Measurements from ENCODE around the gene NELFA.

NELFA gene

DNA sequence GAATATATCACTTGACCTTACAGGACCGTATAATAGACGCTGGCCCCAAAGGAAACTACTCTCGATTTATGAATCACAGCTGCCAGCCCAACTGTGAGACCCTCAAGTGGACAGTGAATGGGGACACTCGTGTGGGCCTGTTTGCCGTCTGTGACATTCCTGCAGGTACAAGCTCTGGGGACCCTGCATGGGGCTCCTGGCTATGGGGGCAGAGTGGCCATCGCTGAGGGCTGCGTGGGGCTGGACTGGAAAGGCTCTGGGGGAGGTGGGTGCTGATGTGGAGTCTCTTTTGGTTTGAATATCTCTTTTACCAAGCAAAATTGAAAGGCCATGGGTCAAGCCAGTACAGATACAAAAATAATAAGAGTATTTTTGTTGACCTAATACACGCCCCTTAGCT lies 33.9 kb downstream of the NELFA start:
- DNase-seq (ENCODE audit: low read depth, low spot score) = no peak
- no peak overlapping the region for H3K4me3 ChIP-seq (ENCODE audit: low read length)
- no peaks in the 10 kb centered on the region for H3K27me3 ChIP-seq (ENCODE audit: control insufficient read depth, insufficient read depth, low read length)
- no CpG with 5 or more reads among the region's 8 CpGs for WGBS (ENCODE audit: insufficient coverage, insufficient read length)
- peaks cover 21% of the 10 kb centered on the region for H3K36me3 ChIP-seq (ENCODE audit: control insufficient read depth, insufficient read depth, low read length)
- no peaks in the 10 kb centered on the region for H3K9me3 ChIP-seq (ENCODE audit: control insufficient read depth, insufficient read depth, low read length)
- H3K27ac ChIP-seq (ENCODE audit: low read length) = no peak overlapping the region
- H3K4me1 ChIP-seq (ENCODE audit: control insufficient read depth, insufficient read depth, low read length) = no peaks in the 10 kb centered on the region

DNA sequence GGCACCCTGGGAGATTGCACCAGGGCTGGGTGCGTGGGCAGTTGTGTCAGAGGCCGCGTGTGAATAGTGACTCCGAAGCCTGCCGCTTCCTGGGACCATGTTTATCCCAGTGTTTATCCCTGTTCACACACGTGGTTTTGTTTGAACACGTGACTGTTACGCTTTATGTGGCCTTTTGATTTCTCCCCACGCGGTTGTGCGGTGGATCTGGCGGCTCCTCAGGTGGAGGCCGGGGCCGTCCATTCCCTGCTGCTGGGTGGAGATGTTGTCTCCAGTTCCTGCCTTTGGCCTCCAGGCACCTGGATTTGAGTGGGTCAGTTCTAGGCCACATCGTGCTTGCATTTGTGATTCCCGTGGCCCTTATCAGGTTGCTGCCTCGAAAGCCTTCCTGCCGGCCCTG lies 35.1 kb downstream of the NELFA start:
- Histone ChIP-seq H3K4me3 (ENCODE audit: low read length) (no peak overlapping the region), H3K36me3 (ENCODE audit: control insufficient read depth, insufficient read depth, low read length) (peaks cover 20% of the 10 kb centered on the region), H3K4me1 (ENCODE audit: control insufficient read depth, insufficient read depth, low read length) (no peaks in the 10 kb centered on the region), H3K27ac (ENCODE audit: low read length) (no peak overlapping the region), H3K27me3 (ENCODE audit: control insufficient read depth, insufficient read depth, low read length) (no peaks in the 10 kb centered on the region), H3K9me3 (ENCODE audit: control insufficient read depth, insufficient read depth, low read length) (no peaks in the 10 kb centered on the region)
- no CpG with 5 or more reads among the region's 18 CpGs for WGBS (ENCODE audit: insufficient coverage, insufficient read length)
- DNase-seq (ENCODE audit: low read depth, low spot score) = no peak

DNA sequence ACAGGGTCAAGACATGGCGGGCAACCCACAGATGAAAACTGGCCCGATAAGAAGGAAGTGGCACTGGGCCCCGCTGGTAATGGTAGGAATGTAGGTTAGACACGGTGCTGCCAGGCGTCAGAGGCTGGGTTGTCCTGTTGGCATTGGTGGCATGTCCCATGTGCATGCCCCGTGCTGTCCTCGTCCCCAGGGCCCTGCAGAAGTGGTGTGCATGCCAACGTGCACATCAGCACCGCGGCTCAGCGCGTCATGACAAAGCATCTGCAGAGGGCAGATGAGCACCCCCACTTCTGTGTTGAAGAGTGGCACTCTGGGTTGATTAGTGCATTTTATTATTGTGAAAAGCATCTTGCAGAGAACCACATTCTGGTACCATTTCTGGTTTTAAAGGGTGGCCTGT lies 35.6 kb downstream of the NELFA start:
- Histone ChIP-seq H3K27ac (ENCODE audit: low read length) (no peak overlapping the region), H3K36me3 (ENCODE audit: control insufficient read depth, insufficient read depth, low read length) (peaks cover 20% of the 10 kb centered on the region), H3K4me3 (ENCODE audit: low read length) (no peak overlapping the region), H3K4me1 (ENCODE audit: control insufficient read depth, insufficient read depth, low read length) (no peaks in the 10 kb centered on the region), H3K27me3 (ENCODE audit: control insufficient read depth, insufficient read depth, low read length) (no peaks in the 10 kb centered on the region), H3K9me3 (ENCODE audit: control insufficient read depth, insufficient read depth, low read length) (no peaks in the 10 kb centered on the region)
- WGBS (ENCODE audit: insufficient coverage, insufficient read length) = no CpG with 5 or more reads among the region's 12 CpGs
- no peak for DNase-seq (ENCODE audit: low read depth, low spot score)

DNA sequence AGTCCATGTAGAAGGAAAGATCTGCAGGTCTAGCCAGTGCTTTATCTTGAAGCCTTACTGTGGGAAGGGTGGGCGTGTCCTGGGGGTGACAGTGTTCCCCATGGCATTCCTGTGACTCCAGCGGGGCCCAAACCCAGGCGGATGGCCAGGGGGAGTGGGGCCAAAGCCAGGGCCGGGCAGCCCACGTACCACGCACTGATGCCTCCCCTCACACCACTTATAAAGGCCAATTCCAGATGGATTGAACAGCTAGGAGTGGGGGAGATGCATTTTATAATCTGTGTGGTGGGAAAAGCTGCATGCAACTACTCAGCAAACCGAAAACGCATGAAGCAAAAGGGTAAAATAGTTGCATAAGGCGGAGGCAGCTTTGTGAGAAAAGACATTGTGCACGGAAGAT lies 36.4 kb downstream of the NELFA start:
- Histone ChIP-seq H3K27ac (ENCODE audit: low read length) (no peak overlapping the region), H3K4me1 (ENCODE audit: control insufficient read depth, insufficient read depth, low read length) (no peaks in the 10 kb centered on the region), H3K27me3 (ENCODE audit: control insufficient read depth, insufficient read depth, low read length) (no peaks in the 10 kb centered on the region), H3K36me3 (ENCODE audit: control insufficient read depth, insufficient read depth, low read length) (peaks cover 20% of the 10 kb centered on the region), H3K9me3 (ENCODE audit: control insufficient read depth, insufficient read depth, low read length) (no peaks in the 10 kb centered on the region), H3K4me3 (ENCODE audit: low read length) (no peak overlapping the region)
- WGBS (ENCODE audit: insufficient coverage, insufficient read length) = no CpG with 5 or more reads among the region's 10 CpGs
- DNase-seq (ENCODE audit: low read depth, low spot score) = no peak

DNA sequence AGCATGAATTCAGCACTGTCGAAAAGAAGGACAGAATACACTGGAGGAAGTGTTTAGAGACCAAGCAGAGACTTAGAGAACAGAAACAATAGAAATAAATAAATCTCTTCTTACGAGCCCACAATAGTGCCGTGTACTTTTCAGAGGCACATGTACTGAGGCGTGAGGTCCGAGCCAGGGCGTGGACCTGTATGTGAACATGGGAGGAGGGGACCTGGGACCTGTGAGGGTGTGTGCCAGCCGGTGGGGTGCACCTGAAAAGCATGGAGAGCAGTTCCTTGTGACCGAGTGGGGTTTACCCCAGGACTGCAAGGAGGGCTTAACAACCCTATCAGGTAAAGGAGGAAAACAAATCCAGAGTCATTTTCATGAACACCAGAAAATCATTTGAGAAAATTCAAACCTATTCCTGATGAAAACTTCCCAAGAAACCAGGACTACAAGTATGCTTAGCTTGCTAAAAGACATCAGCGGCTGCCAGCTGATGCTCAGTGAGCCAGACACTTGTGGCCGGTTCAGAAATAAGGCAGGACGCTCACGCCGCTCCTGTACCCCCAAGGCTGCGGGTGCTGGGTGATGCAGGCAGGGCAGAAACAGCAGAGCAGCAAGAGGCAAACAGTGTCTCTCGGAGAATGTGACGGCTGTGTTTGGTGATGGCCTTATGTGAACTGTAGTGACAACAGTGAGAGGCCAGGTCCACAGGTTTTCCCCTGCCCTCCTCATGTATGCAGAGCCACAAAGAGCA lies 37.1 kb downstream of the NELFA start:
- peaks cover 20% of the 10 kb centered on the region for H3K36me3 ChIP-seq (ENCODE audit: control insufficient read depth, insufficient read depth, low read length)
- DNase-seq (ENCODE audit: low read depth, low spot score) = no peak
- no peak overlapping the region for H3K4me3 ChIP-seq (ENCODE audit: low read length)
- WGBS (ENCODE audit: insufficient coverage, insufficient read length) = no CpG with 5 or more reads among the region's 16 CpGs
- no peaks in the 10 kb centered on the region for H3K4me1 ChIP-seq (ENCODE audit: control insufficient read depth, insufficient read depth, low read length)
- H3K9me3 ChIP-seq (ENCODE audit: control insufficient read depth, insufficient read depth, low read length) = no peaks in the 10 kb centered on the region
- H3K27me3 ChIP-seq (ENCODE audit: control insufficient read depth, insufficient read depth, low read length) = no peaks in the 10 kb centered on the region
- no peak overlapping the region for H3K27ac ChIP-seq (ENCODE audit: low read length)

DNA sequence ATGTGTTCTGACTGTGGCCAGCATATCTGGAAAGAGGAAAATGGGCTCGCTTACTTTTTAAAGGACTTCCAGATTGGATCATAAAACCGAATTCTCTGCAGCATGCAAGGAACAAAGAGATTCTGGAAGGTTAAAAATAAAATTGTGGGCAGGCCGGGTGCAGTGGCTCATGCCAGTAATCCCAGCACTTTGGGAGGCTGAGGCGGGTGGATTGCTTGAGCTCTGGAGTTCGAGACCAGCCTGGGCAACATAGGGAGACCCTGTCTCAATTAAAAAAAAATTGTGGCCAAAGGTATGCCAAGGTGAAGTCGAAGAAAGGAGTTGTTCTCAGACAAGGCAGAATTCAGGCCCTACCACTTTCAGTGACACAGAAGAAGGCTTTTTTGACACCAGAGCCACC lies 37.8 kb downstream of the NELFA start:
- Histone ChIP-seq H3K4me3 (ENCODE audit: low read length) (no peak overlapping the region), H3K4me1 (ENCODE audit: control insufficient read depth, insufficient read depth, low read length) (no peaks in the 10 kb centered on the region), H3K9me3 (ENCODE audit: control insufficient read depth, insufficient read depth, low read length) (no peaks in the 10 kb centered on the region), H3K36me3 (ENCODE audit: control insufficient read depth, insufficient read depth, low read length) (peaks cover 13% of the 10 kb centered on the region), H3K27ac (ENCODE audit: low read length) (no peak overlapping the region), H3K27me3 (ENCODE audit: control insufficient read depth, insufficient read depth, low read length) (no peaks in the 10 kb centered on the region)
- WGBS (ENCODE audit: insufficient coverage, insufficient read length) = no CpG with 5 or more reads among the region's 6 CpGs
- no peak for DNase-seq (ENCODE audit: low read depth, low spot score)

DNA sequence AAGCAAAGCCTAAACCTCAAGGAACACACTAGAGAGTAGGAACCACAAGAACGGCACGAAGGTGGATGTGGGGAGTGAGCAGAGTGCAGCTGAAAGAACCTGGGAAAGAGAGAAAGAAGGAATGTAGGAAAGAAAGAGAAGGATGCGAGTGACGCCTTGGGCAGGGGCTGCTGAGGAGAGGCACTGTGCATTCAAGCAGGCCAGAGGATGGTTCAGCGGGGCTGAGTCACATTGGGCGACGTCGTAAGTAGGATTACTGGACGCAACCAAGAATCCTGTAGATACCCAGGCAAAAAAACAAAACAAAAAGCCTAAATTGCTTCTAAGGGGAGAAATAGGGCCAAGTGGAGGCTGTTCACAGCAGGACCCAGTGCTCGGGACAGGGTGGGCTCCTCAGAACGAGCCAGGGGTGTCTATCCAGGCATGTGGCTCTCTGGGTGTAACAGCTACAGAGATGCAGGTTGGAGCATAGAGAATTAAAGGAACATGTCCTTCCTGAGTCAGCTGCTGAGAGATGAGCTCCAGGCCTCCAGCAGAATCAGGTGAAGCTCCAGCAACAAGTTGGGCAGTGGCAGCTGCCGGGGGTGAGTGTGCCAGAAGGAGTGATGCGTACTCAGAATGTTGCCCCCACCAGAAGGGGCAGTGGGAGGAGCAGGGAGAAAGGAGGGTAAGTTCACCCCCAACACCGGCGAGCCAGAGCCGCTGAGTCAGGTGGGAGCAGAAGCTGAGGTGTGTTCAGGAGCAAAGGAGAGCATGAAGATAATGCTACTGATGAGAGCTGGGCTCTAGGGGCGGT lies 38.6 kb downstream of the NELFA start:
- Histone ChIP-seq H3K27me3 (ENCODE audit: control insufficient read depth, insufficient read depth, low read length) (no peaks in the 10 kb centered on the region), H3K36me3 (ENCODE audit: control insufficient read depth, insufficient read depth, low read length) (peaks cover 5% of the 10 kb centered on the region; the same call in 1 of the 2 replicates)
- WGBS (ENCODE audit: insufficient coverage, insufficient read length) = no CpG with 5 or more reads among the region's 17 CpGs

DNA sequence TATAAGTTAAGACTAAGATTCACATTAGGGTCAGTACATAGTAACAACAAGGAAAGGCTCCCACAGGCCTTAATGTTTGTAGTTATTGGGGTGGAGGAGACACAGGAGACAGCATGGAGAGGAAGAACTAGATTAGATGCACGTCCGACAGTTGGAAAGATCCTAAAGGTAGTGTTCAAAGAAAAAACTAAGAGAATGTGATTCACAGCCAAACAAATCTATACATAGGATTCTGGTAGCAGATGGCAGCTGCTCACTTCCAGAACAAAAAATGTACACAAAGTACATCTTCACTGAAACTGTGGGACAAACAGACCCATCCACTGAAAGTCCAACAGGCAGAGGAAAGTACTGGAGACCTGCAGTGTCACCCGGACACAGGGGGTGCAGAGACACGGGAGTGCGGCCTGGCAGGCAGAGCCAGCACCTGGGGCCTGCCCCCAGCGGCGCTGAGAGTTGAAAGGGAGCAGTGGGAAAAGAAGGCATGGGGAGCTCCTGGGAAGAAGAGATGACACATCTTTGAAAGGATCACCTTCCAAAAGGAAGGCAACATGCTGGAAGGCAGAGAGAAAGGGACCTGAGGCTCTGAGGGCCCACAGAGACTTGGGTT lies 40.0 kb downstream of the NELFA start:
- DNase-seq (ENCODE audit: low read depth, low spot score) = no peak
- Histone ChIP-seq H3K36me3 (ENCODE audit: control insufficient read depth, insufficient read depth, low read length) (0 out of 2 replicates have a peak, but pooled peaks cover 3% of the 10 kb centered on the region), H3K4me3 (ENCODE audit: low read length) (no peak overlapping the region), H3K4me1 (ENCODE audit: control insufficient read depth, insufficient read depth, low read length) (no peaks in the 10 kb centered on the region), H3K27me3 (ENCODE audit: control insufficient read depth, insufficient read depth, low read length) (no peaks in the 10 kb centered on the region), H3K27ac (ENCODE audit: low read length) (no peak overlapping the region), H3K9me3 (ENCODE audit: control insufficient read depth, insufficient read depth, low read length) (no peaks in the 10 kb centered on the region)
- WGBS (ENCODE audit: insufficient coverage, insufficient read length) = no CpG with 5 or more reads among the region's 7 CpGs

More for the DNA sequence above, 38.6 kb downstream of the NELFA start:
- DNase-seq (ENCODE audit: low read depth, low spot score) = no peak
- Histone ChIP-seq H3K27ac (ENCODE audit: low read length) (no peak overlapping the region), H3K4me3 (ENCODE audit: low read length) (no peak overlapping the region), H3K9me3 (ENCODE audit: control insufficient read depth, insufficient read depth, low read length) (no peaks in the 10 kb centered on the region), H3K4me1 (ENCODE audit: control insufficient read depth, insufficient read depth, low read length) (no peaks in the 10 kb centered on the region)

DNA sequence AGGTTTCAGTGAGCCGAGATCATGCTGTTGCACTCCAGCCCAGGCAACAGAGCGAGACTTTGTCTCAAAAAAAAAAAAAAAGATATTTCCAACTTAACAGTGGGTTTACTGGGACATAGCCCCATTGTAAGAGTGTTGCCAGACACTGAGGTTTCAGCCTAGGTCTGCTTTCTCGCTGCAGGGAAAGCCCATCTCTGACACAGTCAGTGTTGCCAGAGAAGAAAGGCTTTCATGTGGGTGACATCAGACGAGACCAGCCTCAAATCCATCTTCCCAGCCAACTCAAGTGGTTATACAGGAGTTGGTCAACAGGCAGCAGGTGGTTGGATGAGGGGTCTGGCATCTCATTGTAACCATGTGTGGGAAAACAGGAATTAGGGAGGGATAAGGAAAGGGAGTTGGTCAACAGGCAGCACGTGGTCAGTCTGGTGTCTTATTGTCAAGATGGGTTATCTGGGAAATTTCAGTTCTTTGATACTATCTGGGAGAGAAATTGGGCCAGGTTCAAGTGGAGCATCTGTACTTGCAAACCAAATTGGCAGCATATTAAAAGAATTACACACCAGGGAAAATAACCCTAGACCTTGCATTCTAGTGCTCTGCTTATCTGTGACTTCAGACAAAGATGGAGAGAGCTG lies 41.1 kb downstream of the NELFA start:
- H3K27ac ChIP-seq (ENCODE audit: low read length) = no peak overlapping the region
- no peak for DNase-seq (ENCODE audit: low read depth, low spot score)
- 0 out of 2 replicates have a peak, but pooled peaks cover 3% of the 10 kb centered on the region for H3K36me3 ChIP-seq (ENCODE audit: control insufficient read depth, insufficient read depth, low read length)
- no CpG with 5 or more reads among the region's 5 CpGs for WGBS (ENCODE audit: insufficient coverage, insufficient read length)
- H3K4me3 ChIP-seq (ENCODE audit: low read length) = no peak overlapping the region
- no peaks in the 10 kb centered on the region for H3K9me3 ChIP-seq (ENCODE audit: control insufficient read depth, insufficient read depth, low read length)
- no peaks in the 10 kb centered on the region for H3K4me1 ChIP-seq (ENCODE audit: control insufficient read depth, insufficient read depth, low read length)
- no peaks in the 10 kb centered on the region for H3K27me3 ChIP-seq (ENCODE audit: control insufficient read depth, insufficient read depth, low read length)

DNA sequence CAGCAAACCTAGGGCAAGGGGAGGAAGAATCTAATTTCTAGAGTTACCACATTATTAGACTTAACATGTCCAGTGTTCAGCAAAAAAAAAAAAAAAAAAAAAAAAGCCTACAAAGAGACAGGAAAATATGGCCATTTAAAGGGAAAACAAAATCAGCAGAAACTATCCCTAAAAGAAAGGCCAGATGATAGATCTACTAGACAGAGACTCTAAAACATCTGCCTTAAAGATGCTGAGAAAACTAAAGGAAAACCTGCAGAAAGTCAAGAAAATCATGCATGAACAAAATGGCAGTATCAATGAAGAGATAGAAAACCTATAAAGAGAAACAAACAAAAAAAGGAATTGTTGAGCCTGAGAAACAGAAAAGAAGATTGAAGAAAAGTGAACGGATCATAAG lies 43.8 kb downstream of the NELFA start:
- Histone ChIP-seq H3K9me3 (ENCODE audit: control insufficient read depth, insufficient read depth, low read length) (no peaks in the 10 kb centered on the region), H3K4me1 (ENCODE audit: control insufficient read depth, insufficient read depth, low read length) (no peaks in the 10 kb centered on the region), H3K4me3 (ENCODE audit: low read length) (no peak overlapping the region), H3K27me3 (ENCODE audit: control insufficient read depth, insufficient read depth, low read length) (no peaks in the 10 kb centered on the region), H3K27ac (ENCODE audit: low read length) (no peak overlapping the region), H3K36me3 (ENCODE audit: control insufficient read depth, insufficient read depth, low read length) (peaks cover 11% of the 10 kb centered on the region)
- DNase-seq (ENCODE audit: low read depth, low spot score) = no peak
- WGBS (ENCODE audit: insufficient coverage, insufficient read length) = no CpG with 5 or more reads among the region's 1 CpG

Data from iPS DF 6.9 (cell line).